A549 (cell line): ENCODE results near the gene TMEM207. TPM values are rescaled to one million over a fixed set of nuclear protein-coding genes. Genes with fewer than 3 reads are reported as not detected.
A peak's percentile ranks its signal among the peaks of the same experiment; 100 is the strongest.

Experiments used
- ATAC-seq, 2 experiments: fragments of 200-7000 bp in 1 of 2; fragments of >200 bp in 1 of 2; cut with Nextera tagmentation in 1 of 2; cut with Tn5 transposase in 1 of 2; 3 replicates each; pipeline versions ENCODE4 v1.8.0 to v1.9.1; 2018 to 2020; ENCODE audit warnings: mild to moderate bottlenecking in 1 of 2, moderate library complexity in 1 of 2
- CTCF ChIA-PET: fragments of 300-600 bp; sonication (Branson Sonifier 250); formaldehyde crosslinking; extraction: SDS; loops from one replicate; lab custom pipeline; 2021; ENCODE audit warnings: antibody characterized with exemption, inconsistent platforms; lab: Yijun Ruan, JAX
- POLR2A ChIA-PET: fragments of 350-600 bp; formaldehyde crosslinking; extraction: SDS; loops from one replicate; lab custom pipeline; 2021; ENCODE audit warnings: antibody characterized with exemption, inconsistent platforms; lab: Yijun Ruan, JAX
- DNase-seq, 2 experiments: peaks; one replicate each; pipeline versions ENCODE4 v3.0.0 to v3.0.0-alpha.2; 2011 to 2016; ENCODE audit warnings: low read depth in 1 of 2, low spot score in 1 of 2
- FAIRE-seq: peaks from 2 replicates; lab custom pipeline; 2011; peaks lifted over from hg19 to GRCh38; lab: Jason Lieb, UNC
- H3K27ac ChIP-seq, 2 experiments: fragments of >200 bp; sonication (Bioruptor Twin); formaldehyde crosslinking; 3 replicates each; pipeline ENCODE4 v1.5.1; 2016 to 2017
- H3K4me1 ChIP-seq: fragments of >200 bp; sonication (Bioruptor Twin); formaldehyde crosslinking; 3 replicates; pipeline ENCODE4 v1.6.1; 2016
- H3K4me2 ChIP-seq: fragments of >200 bp; sonication (Bioruptor Twin); formaldehyde crosslinking; 3 replicates; pipeline ENCODE4 v1.6.1; 2016
- H3K4me3 ChIP-seq: fragments of >200 bp; sonication (Bioruptor Twin); formaldehyde crosslinking; 3 replicates; pipeline ENCODE4 v1.5.1; 2016
- H3K9me3 ChIP-seq: fragments of >200 bp; sonication (Bioruptor Twin); formaldehyde crosslinking; 3 replicates; pipeline ENCODE4 v1.6.1; 2016
- ATOH8 ChIP-seq: fragments of 250-450 bp; sonication (Bioruptor Pico); IDR thresholded peaks from 2 replicates; pipeline ENCODE4 v1.5.0; 2020; ENCODE audit warnings: low read depth, mild to moderate bottlenecking, moderate library complexity
- CBX8 ChIP-seq: fragments of 200-600 bp; sonication (generic); IDR thresholded peaks from 2 replicates; pipeline ENCODE4 v1.6.1; 2016
- FOSB ChIP-seq: fragments of 250-450 bp; sonication (Bioruptor Pico); IDR thresholded peaks from 2 replicates; pipeline ENCODE4 v1.5.0; 2020; ENCODE audit warnings: mild to moderate bottlenecking, moderate library complexity
- HDAC2 ChIP-seq: fragments of 200-600 bp; sonication (generic); IDR thresholded peaks from 2 replicates; pipeline ENCODE4 v1.6.1; 2016
- HEYL ChIP-seq: fragments of 250-450 bp; sonication (Bioruptor Pico); IDR thresholded peaks from 2 replicates; pipeline ENCODE4 v1.8.0; 2021; ENCODE audit warnings: mild to moderate bottlenecking, moderate library complexity
- KDM1A ChIP-seq: fragments of 200-600 bp; sonication (generic); IDR thresholded peaks from 2 replicates; pipeline ENCODE4 v1.6.1; 2016; ENCODE audit warnings: low read depth, mild to moderate bottlenecking
- KDM5A ChIP-seq: fragments of 200-600 bp; sonication (generic); IDR thresholded peaks from 2 replicates; pipeline ENCODE4 v1.6.1; 2016; ENCODE audit warnings: antibody characterized with exemption, mild to moderate bottlenecking
- MAX ChIP-seq: IDR thresholded peaks from 2 replicates; pipeline ENCODE4 v1.6.1; 2012
- NPAS2 ChIP-seq: fragments of 250-450 bp; sonication (Bioruptor Pico); IDR thresholded peaks from 2 replicates; pipeline ENCODE4 v1.8.0; 2022; ENCODE audit warnings: mild to moderate bottlenecking, moderate library complexity, borderline replicate concordance
- NR3C1 ChIP-seq: fragments of >200 bp; sonication (Bioruptor Twin); formaldehyde crosslinking; IDR thresholded peaks from 3 replicates; pipeline ENCODE4 v1.6.1; 2017
- POLR2AphosphoS2 ChIP-seq: conservative IDR thresholded peaks from 2 replicates; pipeline ENCODE4 v1.6.1; 2012; ENCODE audit warnings: low read length, improper control_type of control experiment, inconsistent platforms
- RAD21 ChIP-seq, 2 experiments: fragments of >200 bp in 1 of 2; sonication (Bioruptor Twin) in 1 of 2; formaldehyde crosslinking in 1 of 2; IDR thresholded peaks in 1 of 2; conservative IDR thresholded peaks in 1 of 2; 2 replicates in 1 of 2; 3 replicates in 1 of 2; pipeline ENCODE4 v1.6.1; 2012 to 2018; ENCODE audit warnings: inconsistent platforms in 1 of 2
- RARB ChIP-seq: fragments of 250-450 bp; sonication (Bioruptor Pico); IDR thresholded peaks from 2 replicates; pipeline ENCODE4 v1.8.0; 2021; ENCODE audit warnings: mild to moderate bottlenecking, moderate library complexity
- RCOR1 ChIP-seq: fragments of 150-350 bp; IDR thresholded peaks from 2 replicates; pipeline ENCODE4 v1.6.1; 2014; ENCODE audit warnings: antibody characterized with exemption, low read length, low read depth
- RNF2 ChIP-seq: fragments of 200-600 bp; sonication (generic); IDR thresholded peaks from 2 replicates; pipeline ENCODE4 v1.6.1; 2016; ENCODE audit warnings: low read depth, mild to moderate bottlenecking, antibody characterized with exemption, moderate library complexity, borderline replicate concordance
- ZNF302 ChIP-seq: fragments of 250-450 bp; sonication (Bioruptor Pico); IDR thresholded peaks from 2 replicates; pipeline ENCODE4 v1.9.0; 2021; ENCODE audit warnings: inconsistent platforms, mild to moderate bottlenecking, moderate library complexity
- ZSCAN20 ChIP-seq: fragments of 250-450 bp; sonication (Bioruptor Pico); IDR thresholded peaks from 2 replicates; pipeline ENCODE4 v1.8.0; 2022; ENCODE audit warnings: mild to moderate bottlenecking, moderate library complexity
- polyA plus RNA-seq, 4 experiments: library from polyadenylated mRNA; depleted of rRNA in 3 of 4; stranded (reverse); fragments of >200 nt; fragmentation: RNase III in 1 of 4; extraction: RNeasy Plus Mini Kit Qiagen cat#74134 plus additional on column Dnase treatment in 1 of 4; gene quantifications; 2 replicates in 3 of 4; 3 replicates in 1 of 4; pipeline ENCODE4 v1.2.3, GENCODE V29; 2011 to 2017
- TF ChIP-seq, protein P1 (sequence below): fragments of 450-650 bp; IDR thresholded peaks from 2 replicates; pipeline ENCODE4 v1.6.1; 2014; ENCODE audit warnings: antibody characterized with exemption
- TF ChIP-seq, protein P2 (sequence below): fragments of >200 bp; sonication (Bioruptor Twin); formaldehyde crosslinking; IDR thresholded peaks from 3 replicates; pipeline ENCODE4 v1.6.1; 2016

Gene TMEM207
- polyA plus RNA-seq, 2 of the 4 experiments (the other 2 are of a cell fraction): not detected

DNA sequence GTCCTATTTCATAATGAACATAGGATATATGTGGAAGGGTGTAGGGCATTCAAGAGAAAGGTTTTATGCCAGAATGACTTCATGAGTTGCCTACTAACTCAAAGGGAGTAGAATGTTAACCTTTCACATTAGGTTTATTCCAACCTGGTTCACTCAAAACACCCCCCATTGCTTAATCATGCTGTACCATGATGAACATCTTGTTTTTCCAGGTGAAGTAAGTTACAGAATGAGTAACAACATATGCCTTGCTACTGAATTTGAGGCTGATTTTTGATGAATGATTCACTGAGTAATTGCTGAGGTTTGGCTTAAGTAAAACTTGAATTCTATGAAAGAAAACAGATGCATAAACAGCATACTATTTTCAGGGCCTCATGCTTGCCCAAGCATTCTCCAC is 67.6 kb downstream of the TMEM207 start:
- no peak for ATAC-seq
- no peak overlapping the region for H3K4me3 ChIP-seq
- no peak for TF ChIP-seq KDM1A
- no peak for TF ChIP-seq NPAS2
- no peak for TF ChIP-seq MAX
- TF ChIP-seq, protein P1, sequence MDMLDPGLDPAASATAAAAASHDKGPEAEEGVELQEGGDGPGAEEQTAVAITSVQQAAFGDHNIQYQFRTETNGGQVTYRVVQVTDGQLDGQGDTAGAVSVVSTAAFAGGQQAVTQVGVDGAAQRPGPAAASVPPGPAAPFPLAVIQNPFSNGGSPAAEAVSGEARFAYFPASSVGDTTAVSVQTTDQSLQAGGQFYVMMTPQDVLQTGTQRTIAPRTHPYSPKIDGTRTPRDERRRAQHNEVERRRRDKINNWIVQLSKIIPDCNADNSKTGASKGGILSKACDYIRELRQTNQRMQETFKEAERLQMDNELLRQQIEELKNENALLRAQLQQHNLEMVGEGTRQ: no peak
- TF ChIP-seq NR3C1: no peak
- no peak for TF ChIP-seq ZNF302
- TF ChIP-seq KDM5A: no peak
- TF ChIP-seq RNF2: no peak
- no peak for TF ChIP-seq RARB (CRISPR knock-in tag)
- no peak for TF ChIP-seq RCOR1
- no peak for TF ChIP-seq ATOH8 (CRISPR knock-in tag)
- CTCF ChIA-PET: interaction anchor here (2.9 kb wide), 1 partner anchor 59 kb away, joined by 33 read pairs; the partner anchor contains the start of gene CLDN1
- H3K9me3 ChIP-seq: no peaks in the 10 kb centered on the region
- no peak for FAIRE-seq
- peak overlapping the region; percentile 15 to 75; a peak in 1 of 6 replicates for H3K27ac ChIP-seq
- DNase-seq: no peak
- H3K4me2 ChIP-seq: no peak overlapping the region
- POLR2A ChIA-PET: no interaction called here
- peaks cover 46% of the 10 kb centered on the region for H3K4me1 ChIP-seq

- ChIA-PET POLR2A (no interaction called here), CTCF (interaction anchor here (1.0 to 1.2 kb wide), 2 partner anchors 158 to 420 kb away, joined by 3 to 4 read pairs; no protein-coding TSS in a partner anchor)
- Histone ChIP-seq H3K4me3 (no peak overlapping the region), H3K4me2 (no peak overlapping the region), H3K9me3 (no peaks in the 10 kb centered on the region), H3K4me1 (peaks cover 41% of the 10 kb centered on the region), H3K27ac (peak overlapping the region; percentile 35 to 55; a peak in 3 of 6 replicates)
- FAIRE-seq: no peak
- no peak for ATAC-seq
- no peak for TF ChIP-seq ZNF302
- no peak for TF ChIP-seq HEYL (CRISPR knock-in tag)
- no peak for TF ChIP-seq ZSCAN20 (CRISPR knock-in tag)
- DNase-seq: no peak
These were observed 68.3 kb downstream of the TMEM207 start for GRCh38 chr3:190381441-190381840.

DNA sequence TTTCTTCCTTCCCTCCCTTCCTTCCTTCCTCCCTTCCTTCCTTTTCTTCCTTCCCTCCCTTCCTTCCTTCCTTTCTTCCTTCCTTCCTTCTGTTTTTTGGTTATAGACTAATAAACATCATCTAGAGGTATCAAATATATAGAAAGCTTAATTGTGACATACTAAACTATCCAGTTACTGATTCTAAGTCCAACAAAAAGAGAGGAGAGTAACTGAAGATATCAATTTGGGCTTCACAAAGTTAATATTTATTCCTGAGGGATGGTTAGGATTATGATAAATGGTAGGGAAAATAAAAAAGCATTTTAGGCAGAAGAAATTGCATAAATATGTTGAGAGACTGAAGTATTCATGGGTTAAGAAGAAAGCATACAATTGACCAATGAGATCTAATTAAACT is 69.5 kb downstream of the TMEM207 start:
- Histone ChIP-seq H3K4me2 (no peak overlapping the region), H3K4me1 (peaks cover 37% of the 10 kb centered on the region), H3K9me3 (no peaks in the 10 kb centered on the region)
- CTCF ChIA-PET: interaction anchor here (0.8 to 2.1 kb wide), 2 partner anchors 58 to 321 kb away, joined by 3 to 7 read pairs; partner anchors contain the start of gene CLDN1
- DNase-seq (no peak), FAIRE-seq (no peak)
- no peak for TF ChIP-seq KDM1A
- no peak for TF ChIP-seq RNF2
- TF ChIP-seq FOSB (CRISPR knock-in tag): no peak
- TF ChIP-seq POLR2AphosphoS2: no peak
- no peak for TF ChIP-seq HEYL (CRISPR knock-in tag)
- no peak for TF ChIP-seq HDAC2
- TF ChIP-seq, protein P2, sequence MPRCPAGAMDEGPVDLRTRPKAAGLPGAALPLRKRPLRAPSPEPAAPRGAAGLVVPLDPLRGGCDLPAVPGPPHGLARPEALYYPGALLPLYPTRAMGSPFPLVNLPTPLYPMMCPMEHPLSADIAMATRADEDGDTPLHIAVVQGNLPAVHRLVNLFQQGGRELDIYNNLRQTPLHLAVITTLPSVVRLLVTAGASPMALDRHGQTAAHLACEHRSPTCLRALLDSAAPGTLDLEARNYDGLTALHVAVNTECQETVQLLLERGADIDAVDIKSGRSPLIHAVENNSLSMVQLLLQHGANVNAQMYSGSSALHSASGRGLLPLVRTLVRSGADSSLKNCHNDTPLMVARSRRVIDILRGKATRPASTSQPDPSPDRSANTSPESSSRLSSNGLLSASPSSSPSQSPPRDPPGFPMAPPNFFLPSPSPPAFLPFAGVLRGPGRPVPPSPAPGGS: no peak
- TF ChIP-seq ZNF302: no peak
- no peak for TF ChIP-seq CBX8
- no peak for TF ChIP-seq RARB (CRISPR knock-in tag)
- no peak for TF ChIP-seq RAD21 (conservative IDR thresholded peaks at IDR 0.05 in 1 of 2, IDR thresholded peaks at IDR 0.05 in 1 of 2)
- TF ChIP-seq, all 56 proteins: peak for 0
- no peak for ATAC-seq
- Histone ChIP-seq H3K27ac (no peak overlapping the region), H3K4me3 (no peak overlapping the region)
- POLR2A ChIA-PET: no interaction called here

Other genes starting within 250 kb of the TMEM207 start
- 97.0 and 142 TPM in 2 replicates for gene CLDN1, start 127.5 kb downstream of the TMEM207 start, polyA plus RNA-seq (2011; rRNA removed)
- 33.7 to 48.0 TPM (median 33.9 TPM) in 3 replicates for gene CLDN1, start 127.5 kb downstream of the TMEM207 start, polyA plus RNA-seq (2017; fragmentation: RNase III; extraction: RNeasy Plus Mini Kit Qiagen cat#74134 plus additional on column Dnase treatment)
- gene CLDN16, start 61.7 kb downstream of the TMEM207 start, polyA plus RNA-seq (2011; rRNA removed): 0.50 and 0.66 TPM in 2 replicates
- 0.16 to 0.29 TPM (median 0.21 TPM) in 3 replicates for gene CLDN16, start 61.7 kb downstream of the TMEM207 start, polyA plus RNA-seq (2017; fragmentation: RNase III; extraction: RNeasy Plus Mini Kit Qiagen cat#74134 plus additional on column Dnase treatment)
- 18.3 and 18.5 TPM in 2 replicates for gene IL1RAP, start 64.2 kb upstream of the TMEM207 start, polyA plus RNA-seq (2011; rRNA removed)
- 3.9 to 4.6 TPM (median 4.6 TPM) in 3 replicates for gene IL1RAP, start 64.2 kb upstream of the TMEM207 start, polyA plus RNA-seq (2017; fragmentation: RNase III; extraction: RNeasy Plus Mini Kit Qiagen cat#74134 plus additional on column Dnase treatment)